ENCODE results near the gene MYO5B.
"Not testable (repeated sequence)": the region's sequence is repeated elsewhere in the genome, so short reads cannot be mapped to it uniquely, and the experiment has no call there.

MYO5B gene

GRCh38 chr18:49800491-49800890, 394.5 kb downstream of the MYO5B start:
- H3K27ac ChIP-seq, H3K4me3 ChIP-seq: not testable (repeated sequence)

- H3K27ac ChIP-seq, H3K4me3 ChIP-seq: not testable (repeated sequence)
These were observed 395.1 kb downstream of the MYO5B start for GRCh38 chr18:49799806-49800205.

- H3K4me3 ChIP-seq, result no peak overlapping the region
- H3K27ac ChIP-seq, result no peak overlapping the region
These were observed 396.9 kb downstream of the MYO5B start for GRCh38 chr18:49798001-49798400.

GRCh38 chr18:49795612-49796552, 399.1 kb downstream of the MYO5B start:
- H3K4me3 ChIP-seq, result no peak overlapping the region

GRCh38 chr18:49794743-49795142, 400.2 kb downstream of the MYO5B start:
- no peak overlapping the region for H3K4me3 ChIP-seq
- no peak overlapping the region for H3K27ac ChIP-seq

More at GRCh38 chr18:49795612-49796552, 399.1 kb downstream of the MYO5B start:
- H3K27ac ChIP-seq, result no peak overlapping the region

- H3K4me3 ChIP-seq, H3K27ac ChIP-seq: not testable (repeated sequence)
These were observed 405.3 kb downstream of the MYO5B start for GRCh38 chr18:49789560-49790134.

- peak overlapping the region in 4 of 21 experiments; percentile 23 to 65 (median 49) for H3K27ac ChIP-seq
- H3K4me3 ChIP-seq, result no peak overlapping the region
These were observed 406.5 kb downstream of the MYO5B start for GRCh38 chr18:49788327-49788898.

- Histone ChIP-seq H3K27ac (peak overlapping the region in 1 of 21 experiments; percentile 33), H3K4me3 (no peak overlapping the region)
These were observed 408.8 kb downstream of the MYO5B start for GRCh38 chr18:49786019-49786720.

GRCh38 chr18:49784427-49785185, 410.3 kb downstream of the MYO5B start:
- H3K4me3 ChIP-seq, result no peak overlapping the region
- H3K27ac ChIP-seq, result peak overlapping the region in 1 of 21 experiments; percentile 18

- not testable (repeated sequence) for H3K27ac ChIP-seq, H3K4me3 ChIP-seq
These were observed 411.3 kb downstream of the MYO5B start for GRCh38 chr18:49783631-49784030.

- H3K4me3 ChIP-seq, result no peak overlapping the region
- H3K27ac ChIP-seq, result no peak overlapping the region
These were observed 416.0 kb downstream of the MYO5B start for GRCh38 chr18:49778826-49779465.
